GM23338 (cell line): ENCODE data around the gene EBF4.

Source experiments
- POLR2AphosphoS5 ChIP-seq: IDR thresholded peaks from 2 replicates; pipeline ENCODE4 v1.6.1; 2016; ENCODE audit warnings: antibody characterized with exemption, low read depth
- TF ChIP-seq, protein P1 (sequence below), 2 experiments: fragments of 200-600 bp in 1 of 2; sonication (generic) in 1 of 2; conservative IDR thresholded peaks; 2 replicates each; pipeline versions ENCODE4 v1.5.1 to v1.6.1; 2016 to 2017; ENCODE audit warnings: antibody characterized with exemption in 2 of 2, low read depth in 2 of 2, mild to moderate bottlenecking in 2 of 2, moderate library complexity in 1 of 2

GRCh38 chr20:2708665-2709064, 16.1 kb downstream of the EBF4 start:
- TF ChIP-seq, protein P1, sequence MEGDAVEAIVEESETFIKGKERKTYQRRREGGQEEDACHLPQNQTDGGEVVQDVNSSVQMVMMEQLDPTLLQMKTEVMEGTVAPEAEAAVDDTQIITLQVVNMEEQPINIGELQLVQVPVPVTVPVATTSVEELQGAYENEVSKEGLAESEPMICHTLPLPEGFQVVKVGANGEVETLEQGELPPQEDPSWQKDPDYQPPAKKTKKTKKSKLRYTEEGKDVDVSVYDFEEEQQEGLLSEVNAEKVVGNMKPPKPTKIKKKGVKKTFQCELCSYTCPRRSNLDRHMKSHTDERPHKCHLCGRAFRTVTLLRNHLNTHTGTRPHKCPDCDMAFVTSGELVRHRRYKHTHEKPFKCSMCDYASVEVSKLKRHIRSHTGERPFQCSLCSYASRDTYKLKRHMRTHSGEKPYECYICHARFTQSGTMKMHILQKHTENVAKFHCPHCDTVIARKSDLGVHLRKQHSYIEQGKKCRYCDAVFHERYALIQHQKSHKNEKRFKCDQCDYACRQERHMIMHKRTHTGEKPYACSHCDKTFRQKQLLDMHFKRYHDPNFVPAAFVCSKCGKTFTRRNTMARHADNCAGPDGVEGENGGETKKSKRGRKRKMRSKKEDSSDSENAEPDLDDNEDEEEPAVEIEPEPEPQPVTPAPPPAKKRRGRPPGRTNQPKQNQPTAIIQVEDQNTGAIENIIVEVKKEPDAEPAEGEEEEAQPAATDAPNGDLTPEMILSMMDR (conservative IDR thresholded peaks at IDR 0.05; ENCODE audit: low read depth in 2 of 2), result no peak
- TF ChIP-seq POLR2AphosphoS5, result no peak
